Measurements from ENCODE around the gene OR5M10. TPM values are rescaled to one million over a fixed set of nuclear protein-coding genes. Genes with fewer than 3 reads are reported as not detected.

The OR5M10 gene
- polyA plus RNA-seq (2011; rRNA removed) (not detected in 2 replicates), polyA plus RNA-seq (2017; fragmentation: RNase III; extraction: RNeasy Plus Mini Kit Qiagen cat#74134 plus additional on column Dnase treatment) (not detected in 3 replicates), polyA minus RNA-seq (2011; rRNA and poly(A)+ RNA removed) (not detected in 2 replicates)
- not detected in 2 replicates for polyA plus RNA-seq (2012; cell fraction: cytosol; rRNA removed)
- not detected in 2 replicates for polyA plus RNA-seq (2012; cell fraction: nucleus; rRNA removed)

GRCh38 chr11:56577621-56578020, at the start of gene OR5M10:
Gene OR5M10 (minus strand): TSS chr11:56577721. CDS start chr11:56577721, 0 bp downstream.
- no peak for TF ChIP-seq EP300 (IDR thresholded peaks at IDR 0.05)
- no peak for TF ChIP-seq BCL3 (IDR thresholded peaks at IDR 0.05)
- TF ChIP-seq TFCP2L1 (CRISPR knock-in tag; IDR thresholded peaks at IDR 0.05), result no peak
- TF ChIP-seq RNF2 (IDR thresholded peaks at IDR 0.05; ENCODE audit: borderline replicate concordance, low read depth), result no peak
- no peak for TF ChIP-seq RCOR1 (IDR thresholded peaks at IDR 0.05; ENCODE audit: low read depth, low read length)
- no peak for TF ChIP-seq CHD4 (IDR thresholded peaks at IDR 0.05; ENCODE audit: borderline replicate concordance)
- TF ChIP-seq HOXB13 (CRISPR knock-in tag; IDR thresholded peaks at IDR 0.05; ENCODE audit: low read depth), result no peak
- TF ChIP-seq ESRRA (IDR thresholded peaks at IDR 0.05; ENCODE audit: borderline replicate concordance, low read length), result no peak
- TF ChIP-seq FOXS1 (CRISPR knock-in tag; IDR thresholded peaks at IDR 0.05), result no peak
- no peak for TF ChIP-seq CEBPB (IDR thresholded peaks at IDR 0.05)
- no peak for TF ChIP-seq POLR2AphosphoS2 (conservative IDR thresholded peaks at IDR 0.05; ENCODE audit: low read length)
- DNase-seq (ENCODE audit: low read depth in 1 of 2, low spot score in 1 of 2) (no peak), FAIRE-seq (peak; percentile 43), ATAC-seq (no peak)
- H3K4me1 ChIP-seq, result no peaks in the 10 kb centered on the region
- no peak within 1 kb of the TSS for H3K27ac ChIP-seq
- H3K9me3 ChIP-seq, result no peaks in the 10 kb centered on the region
- no peak within 1 kb of the TSS for H3K4me2 ChIP-seq
- CTCF ChIA-PET, result no interaction called here
- WGBS (ENCODE audit: missing lambda C conversion rate), result 3% methylated on average over 3 of the region's 3 CpGs
- H3K4me3 ChIP-seq, result no peak within 1 kb of the TSS
- POLR2A ChIA-PET, result no interaction called here

GRCh38 chr11:56625946-56626345, 48.4 kb upstream of the OR5M10 start:
- CTCF ChIA-PET, result interaction anchor here (1.1 to 6.2 kb wide), 7 partner anchors 18 to 625 kb away, joined by 3 to 54 read pairs (median 8); no protein-coding TSS in a partner anchor
- Histone ChIP-seq H3K27ac (no peak overlapping the region), H3K4me1 (peaks cover 3% of the 10 kb centered on the region; the same call in 1 of the 3 replicates), H3K4me2 (no peak overlapping the region), H3K4me3 (no peak overlapping the region), H3K9me3 (no peaks in the 10 kb centered on the region)
- FAIRE-seq, result no peak
- ATAC-seq, result no peak
- no peak for DNase-seq (ENCODE audit: low read depth in 1 of 2, low spot score in 1 of 2)
- POLR2A ChIA-PET, result no interaction called here
- 64% methylated on average over 2 of the region's 2 CpGs for WGBS (ENCODE audit: missing lambda C conversion rate)
- TF ChIP-seq CHD4 (IDR thresholded peaks at IDR 0.05; ENCODE audit: borderline replicate concordance), result no peak
- TF ChIP-seq KDM5A (IDR thresholded peaks at IDR 0.05), result no peak
- no peak for TF ChIP-seq EHF (CRISPR knock-in tag; IDR thresholded peaks at IDR 0.05)
- TF ChIP-seq MAFK (IDR thresholded peaks at IDR 0.05; ENCODE audit: partially characterized antibody), result no peak
- no peak for TF ChIP-seq POLR2A (IDR thresholded peaks at IDR 0.05; ENCODE audit: low read length)
- TF ChIP-seq NFE2L2 (conservative IDR thresholded peaks at IDR 0.05; ENCODE audit: low read length), result no peak
- TF ChIP-seq JUN (IDR thresholded peaks at IDR 0.05), result no peak
- no peak for TF ChIP-seq EP300 (IDR thresholded peaks at IDR 0.05)
- no peak for TF ChIP-seq RNF2 (IDR thresholded peaks at IDR 0.05; ENCODE audit: borderline replicate concordance, low read depth)
- TF ChIP-seq FOXS1 (CRISPR knock-in tag; IDR thresholded peaks at IDR 0.05), result no peak
- no peak for TF ChIP-seq REST (IDR thresholded peaks at IDR 0.05)
- TF ChIP-seq USF2 (IDR thresholded peaks at IDR 0.05), result no peak
- TF ChIP-seq BCL3 (IDR thresholded peaks at IDR 0.05), result no peak
- no peak for TF ChIP-seq SREBF2 (IDR thresholded peaks at IDR 0.05)

Measured in A549 (cell line).